Endothelial cell of umbilical vein (primary cell): ENCODE data around the gene CEMP1. TPM values are rescaled to one million over a fixed set of nuclear protein-coding genes. Genes with fewer than 3 reads are reported as not detected.

ENCODE experiments used
- BruUV-seq: library from RNA; stranded (reverse); fragments of 400-500 nt; replicated peaks from 2 replicates; lab custom pipeline; 2021; lab: Mats Ljungman, UMichigan
- CTCF ChIA-PET: fragments of 300-600, 350-600 bp; sonication (Branson Sonifier 250); formaldehyde crosslinking; loops from one replicate; lab custom pipeline; 2021; ENCODE audit warnings: antibody characterized with exemption, inconsistent platforms; lab: Charles Lee
- POLR2A ChIA-PET: fragments of 300-600, 350-600 bp; sonication (Branson Sonifier 250); formaldehyde crosslinking; loops from one replicate; lab custom pipeline; 2021; ENCODE audit warnings: antibody characterized with exemption, inconsistent platforms; lab: Charles Lee
- DNase-seq: peaks from one replicate; pipeline ENCODE4 v3.0.0-alpha.2; 2011; ENCODE audit warnings: low read depth, low spot score
- FAIRE-seq: peaks from 2 replicates; lab custom pipeline; 2011; peaks lifted over from hg19 to GRCh38; lab: Jason Lieb, UNC
- H2AFZ ChIP-seq: 2 replicates; pipeline ENCODE4 v1.6.0; 2012; ENCODE audit warnings: low read depth, low read length, control low read depth, inconsistent platforms
- H3K27ac ChIP-seq: 2 replicates; pipeline ENCODE4 v1.5.1; 2011; ENCODE audit warnings: low read depth, mild to moderate bottlenecking, control low read depth, low read length, moderate library complexity; ENCODE audit not compliant: insufficient read depth
- H3K27me3 ChIP-seq, 2 experiments: 2 replicates each; pipeline versions ENCODE4 v1.6.0 to v1.6.1; 2011; ENCODE audit warnings: low read length in 2 of 2, mixed read lengths in 1 of 2; ENCODE audit not compliant: control insufficient read depth in 2 of 2, insufficient read depth in 2 of 2
- H3K36me3 ChIP-seq, 2 experiments: 2 replicates in 1 of 2; 3 replicates in 1 of 2; pipeline ENCODE4 v1.5.1; 2011; ENCODE audit warnings: low read length in 2 of 2, mild to moderate bottlenecking in 1 of 2, moderate library complexity in 1 of 2; ENCODE audit not compliant: control insufficient read depth in 2 of 2, insufficient read depth in 2 of 2; ENCODE audit errors: extremely low read depth in 1 of 2
- H3K4me1 ChIP-seq: 3 replicates; pipeline ENCODE4 v1.5.1; 2011; ENCODE audit warnings: mild to moderate bottlenecking, low read length; ENCODE audit not compliant: control insufficient read depth, insufficient read depth; ENCODE audit errors: extremely low read depth
- H3K4me2 ChIP-seq: 2 replicates; pipeline ENCODE4 v1.6.1; 2011; ENCODE audit warnings: low read length, control low read depth, mixed read lengths; ENCODE audit not compliant: insufficient read depth
- H3K4me3 ChIP-seq, 3 experiments: fragments of 200-600 bp in 1 of 3; sonication (generic), shearing (Covaris generic) in 1 of 3; replicated peaks in 1 of 3; 2 replicates each; pipeline ENCODE4 v1.5.1; 2011 to 2016; ENCODE audit warnings: control low read depth in 3 of 3, low read length in 3 of 3, mild to moderate bottlenecking in 2 of 3, inconsistent platforms in 1 of 3, low read depth in 1 of 3, moderate library complexity in 1 of 3; ENCODE audit not compliant: insufficient read depth in 1 of 3
- H3K79me2 ChIP-seq: 2 replicates; pipeline ENCODE4 v1.6.0; 2012; ENCODE audit warnings: low read length, inconsistent platforms; ENCODE audit not compliant: control insufficient read depth, insufficient read depth
- H3K9ac ChIP-seq: replicated peaks from 2 replicates; pipeline ENCODE3; 2011; ENCODE audit warnings: low read length, control low read depth; ENCODE audit not compliant: insufficient read depth; ENCODE audit errors: extremely low read depth
- H3K9me1 ChIP-seq: replicated peaks from 3 replicates; pipeline ENCODE4 v1.6.0; 2011; ENCODE audit warnings: mild to moderate bottlenecking, low read length; ENCODE audit not compliant: control insufficient read depth, insufficient read depth; ENCODE audit errors: extremely low read depth
- H3K9me3 ChIP-seq: replicated peaks from 2 replicates; pipeline ENCODE4 v1.5.1; 2012; ENCODE audit warnings: low read length, inconsistent platforms; ENCODE audit not compliant: control insufficient read depth, insufficient read depth
- H4K20me1 ChIP-seq: replicated peaks from 2 replicates; pipeline ENCODE3; 2011; ENCODE audit warnings: mild to moderate bottlenecking, low read length; ENCODE audit not compliant: control insufficient read depth, insufficient read depth; ENCODE audit errors: extremely low read depth
- EZH2 ChIP-seq: IDR thresholded peaks from 2 replicates; pipeline ENCODE4 v1.6.1; 2012; ENCODE audit warnings: borderline replicate concordance, low read depth, mild to moderate bottlenecking, moderate library complexity, low read length, inconsistent platforms; ENCODE audit not compliant: severe bottlenecking
- MAX ChIP-seq: IDR thresholded peaks from 2 replicates; pipeline ENCODE4 v1.6.1; 2011; ENCODE audit not compliant: insufficient read depth, insufficient read length
- MYC ChIP-seq: IDR thresholded peaks from one replicate; pipeline ENCODE4 v1.6.1; 2011; ENCODE audit warnings: mild to moderate bottlenecking, low read depth, low read length
- POLR2A ChIP-seq: IDR thresholded peaks from 2 replicates; pipeline ENCODE4 v1.6.1; 2012; ENCODE audit warnings: low read depth, mild to moderate bottlenecking, control low read depth, low read length
- POLR2AphosphoS5 ChIP-seq: IDR thresholded peaks from 2 replicates; pipeline ENCODE4 v1.6.1; 2012; ENCODE audit warnings: low read depth, mild to moderate bottlenecking, control low read depth, low read length, moderate library complexity; ENCODE audit not compliant: insufficient read depth
- dilution Hi-C: fragments of 300-500 bp; cut with MboI; formaldehyde crosslinking; loops from one replicate; pipeline ENCODE4 v1.15.0; 2019; ENCODE audit warnings: low sequenced_read_pairs; ENCODE audit not compliant: extremely low pct_ligation_motif_present
- intact Hi-C: fragments of 100-400 bp; cut with micrococcal nuclease; formaldehyde crosslinking; loops from one replicate; pipeline ENCODE4 v1.10.0; 2022
- polyA plus RNA-seq, 4 experiments: library from polyadenylated mRNA; depleted of rRNA in 3 of 4; stranded (reverse) in 3 of 4; unstranded in 1 of 4; fragments of >200 nt; gene quantifications; 2 replicates each; pipeline versions ENCODE4 v1.2.1 to v1.2.3, GENCODE V29; 2011 to 2012; ENCODE audit warnings: missing spikeins in 1 of 4
- total RNA-seq: library from RNA; stranded (reverse); gene quantifications from 2 replicates; pipeline ENCODE4 v1.2.3, GENCODE V29; 2021
- TF ChIP-seq, protein P1 (sequence below), 2 donors: IDR thresholded peaks; 1 replicate in 1 of 2; 2 replicates in 1 of 2; pipeline ENCODE4 v1.5.1; 2011; ENCODE audit warnings: low read length in 2 of 2, mild to moderate bottlenecking in 2 of 2, moderate library complexity in 2 of 2, control low read depth in 1 of 2, inconsistent platforms in 1 of 2, low read depth in 1 of 2; ENCODE audit not compliant: insufficient read depth in 1 of 2; ENCODE audit errors: extremely low read depth in 1 of 2

CEMP1 gene
- total and polyA plus RNA-seq, 2 donors (not counting 3 experiments of a cell fraction or from before 2014, with no cell fraction given): not detected

GRCh38 chr16:2499890-2500429 is 31.2 kb downstream of the CEMP1 start:
- TF ChIP-seq POLR2AphosphoS5 (no peak), MAX (no peak), POLR2A (no peak), EZH2 (no peak), MYC (no peak)
- TF ChIP-seq, protein P1, sequence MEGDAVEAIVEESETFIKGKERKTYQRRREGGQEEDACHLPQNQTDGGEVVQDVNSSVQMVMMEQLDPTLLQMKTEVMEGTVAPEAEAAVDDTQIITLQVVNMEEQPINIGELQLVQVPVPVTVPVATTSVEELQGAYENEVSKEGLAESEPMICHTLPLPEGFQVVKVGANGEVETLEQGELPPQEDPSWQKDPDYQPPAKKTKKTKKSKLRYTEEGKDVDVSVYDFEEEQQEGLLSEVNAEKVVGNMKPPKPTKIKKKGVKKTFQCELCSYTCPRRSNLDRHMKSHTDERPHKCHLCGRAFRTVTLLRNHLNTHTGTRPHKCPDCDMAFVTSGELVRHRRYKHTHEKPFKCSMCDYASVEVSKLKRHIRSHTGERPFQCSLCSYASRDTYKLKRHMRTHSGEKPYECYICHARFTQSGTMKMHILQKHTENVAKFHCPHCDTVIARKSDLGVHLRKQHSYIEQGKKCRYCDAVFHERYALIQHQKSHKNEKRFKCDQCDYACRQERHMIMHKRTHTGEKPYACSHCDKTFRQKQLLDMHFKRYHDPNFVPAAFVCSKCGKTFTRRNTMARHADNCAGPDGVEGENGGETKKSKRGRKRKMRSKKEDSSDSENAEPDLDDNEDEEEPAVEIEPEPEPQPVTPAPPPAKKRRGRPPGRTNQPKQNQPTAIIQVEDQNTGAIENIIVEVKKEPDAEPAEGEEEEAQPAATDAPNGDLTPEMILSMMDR (IDR thresholded peaks at IDR 0.05; ENCODE audit: extremely low read depth in 1 of 2, insufficient read depth in 1 of 2, low read depth in 1 of 2, low read length in 2 of 2): no peak

More at GRCh38 chr16:2499890-2500429, 31.2 kb downstream of the CEMP1 start:
- DNase-seq (no peak), FAIRE-seq (no peak)
- CTCF ChIA-PET: interaction anchor here (0.7 to 2.7 kb wide), 6 partner anchors 11 to 261 kb away, joined by 3 to 25 read pairs (median 11); partner anchors contain the start of genes ABCA3 and TEDC2
- intact Hi-C loops: loop anchor here (2.0 kb wide), 2 partner anchors 25 to 231 kb away; partner anchors contain the start of genes RNPS1 and TBC1D24
- H3K9me1 ChIP-seq: no peaks in the 10 kb centered on the region
- H3K4me3 ChIP-seq: no peak overlapping the region
- H3K4me2 ChIP-seq: no peak overlapping the region
- no peak overlapping the region for H3K9ac ChIP-seq
- H4K20me1 ChIP-seq: no peaks in the 10 kb centered on the region
- no peaks in the 10 kb centered on the region for H3K4me1 ChIP-seq
- H2AFZ ChIP-seq: no peak overlapping the region
- H3K36me3 ChIP-seq: peaks cover 0 to 16% of the 10 kb centered on the region in 2 experiments
- POLR2A ChIA-PET: no interaction called here
- BruUV-seq: no TSS peak
- no peaks in the 10 kb centered on the region for H3K9me3 ChIP-seq
- no peaks in the 10 kb centered on the region for H3K79me2 ChIP-seq
- H3K27me3 ChIP-seq: no peaks in the 10 kb centered on the region
- H3K27ac ChIP-seq: no peak overlapping the region
- dilution Hi-C loops: no loop called here
